Fibroblast of the aortic adventitia (primary cell): Measurements from ENCODE around the gene ELAVL1. TPM values are rescaled to one million over a fixed set of nuclear protein-coding genes. Genes with fewer than 3 reads are reported as not detected.

Experiments
- DNase-seq: peaks from one replicate; pipeline ENCODE4 v3.0.0-alpha.2; 2010; ENCODE audit warnings: low read depth
- H3K4me3 ChIP-seq: 2 replicates; pipeline ENCODE4 v1.5.1; 2011; ENCODE audit warnings: low read depth, mild to moderate bottlenecking, control low read depth, low read length, moderate library complexity
- total RNA-seq: library from RNA; depleted of rRNA; stranded (reverse); fragments of >200 nt; gene quantifications from 2 replicates; pipeline ENCODE4 v1.2.3, GENCODE V29; 2012; ENCODE audit warnings: low replicate concordance
- TF ChIP-seq, protein P1 (sequence below): IDR thresholded peaks from 2 replicates; pipeline ENCODE4 v1.5.1; 2011; ENCODE audit warnings: mild to moderate bottlenecking, low read length, control low read depth, inconsistent platforms; ENCODE audit not compliant: insufficient read depth

ELAVL1 gene
- total RNA-seq, result 5.8 and 34.1 TPM in 2 replicates

- TF ChIP-seq, protein P1, sequence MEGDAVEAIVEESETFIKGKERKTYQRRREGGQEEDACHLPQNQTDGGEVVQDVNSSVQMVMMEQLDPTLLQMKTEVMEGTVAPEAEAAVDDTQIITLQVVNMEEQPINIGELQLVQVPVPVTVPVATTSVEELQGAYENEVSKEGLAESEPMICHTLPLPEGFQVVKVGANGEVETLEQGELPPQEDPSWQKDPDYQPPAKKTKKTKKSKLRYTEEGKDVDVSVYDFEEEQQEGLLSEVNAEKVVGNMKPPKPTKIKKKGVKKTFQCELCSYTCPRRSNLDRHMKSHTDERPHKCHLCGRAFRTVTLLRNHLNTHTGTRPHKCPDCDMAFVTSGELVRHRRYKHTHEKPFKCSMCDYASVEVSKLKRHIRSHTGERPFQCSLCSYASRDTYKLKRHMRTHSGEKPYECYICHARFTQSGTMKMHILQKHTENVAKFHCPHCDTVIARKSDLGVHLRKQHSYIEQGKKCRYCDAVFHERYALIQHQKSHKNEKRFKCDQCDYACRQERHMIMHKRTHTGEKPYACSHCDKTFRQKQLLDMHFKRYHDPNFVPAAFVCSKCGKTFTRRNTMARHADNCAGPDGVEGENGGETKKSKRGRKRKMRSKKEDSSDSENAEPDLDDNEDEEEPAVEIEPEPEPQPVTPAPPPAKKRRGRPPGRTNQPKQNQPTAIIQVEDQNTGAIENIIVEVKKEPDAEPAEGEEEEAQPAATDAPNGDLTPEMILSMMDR, result no peak
- peak; percentile 81 for DNase-seq
Measured at GRCh38 chr19:8005534-8006256, at the start of gene ELAVL1. Gene ELAVL1 (minus strand): TSS chr19:8005641. CDS start chr19:7991815, 13,826 bp downstream.

GRCh38 chr19:8054169-8054568 is 48.7 kb upstream of the ELAVL1 start:
- TF ChIP-seq, protein P1, result no peak

More at GRCh38 chr19:8005534-8006256, at the start of gene ELAVL1:
- H3K4me3 ChIP-seq, result peak within 1 kb of the TSS; percentile 96

GRCh38 chr19:8052464-8052859 is 47.0 kb upstream of the ELAVL1 start, which contains the start of gene CCL25:
Gene CCL25 (plus strand): TSS chr19:8052760. CDS start chr19:8053050, 290 bp downstream.
- no peak within 1 kb of the TSS for H3K4me3 ChIP-seq
- TF ChIP-seq, protein P1, result no peak
- DNase-seq, result no peak

More at GRCh38 chr19:8054169-8054568, 48.7 kb upstream of the ELAVL1 start:
- H3K4me3 ChIP-seq, result no peak overlapping the region
- no peak for DNase-seq

DNA sequence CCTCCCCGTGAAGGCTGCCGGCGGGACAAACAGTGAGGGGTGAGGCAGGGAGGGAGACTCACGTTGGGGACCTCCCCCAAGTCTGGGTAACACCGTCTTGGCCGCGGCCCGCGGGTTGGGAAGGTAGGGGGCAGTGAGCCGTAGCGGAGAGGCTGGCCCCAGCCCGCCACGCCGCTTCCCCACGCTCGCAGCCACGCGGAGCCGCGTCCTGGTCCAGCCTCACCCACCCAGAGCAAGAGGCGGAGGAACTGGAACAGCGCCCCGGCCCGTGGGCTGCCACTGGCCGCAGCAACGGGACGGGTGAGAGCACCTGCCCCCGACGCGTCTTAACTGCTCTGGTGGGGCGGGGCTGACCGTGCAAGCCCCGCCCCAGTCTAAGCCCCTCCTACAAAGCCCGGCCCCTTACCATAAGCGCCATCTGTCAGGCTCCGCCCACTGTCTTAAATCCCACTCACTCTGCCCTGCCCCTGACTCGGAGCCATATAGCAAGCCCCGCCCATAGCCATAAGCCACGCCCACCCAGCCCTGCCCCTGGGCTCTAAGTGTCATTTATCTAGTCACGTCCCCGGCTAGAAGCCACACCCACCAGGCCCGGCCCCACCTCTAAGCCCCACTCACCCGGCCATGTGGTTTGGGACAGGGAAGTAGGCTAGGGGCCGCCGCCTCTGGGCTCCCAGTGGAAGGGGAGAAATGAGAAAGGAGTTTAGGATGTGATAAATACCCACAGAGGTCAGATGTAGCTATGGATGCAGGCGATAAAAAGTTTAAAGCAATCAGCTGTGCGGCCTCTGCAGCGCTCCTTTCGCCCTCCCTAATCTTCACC is 45.0 kb upstream of the ELAVL1 start:
- no peak overlapping the region for H3K4me3 ChIP-seq
- TF ChIP-seq, protein P1, result no peak
- DNase-seq, result peak; percentile 45

- DNase-seq, result no peak
- TF ChIP-seq, protein P1, result no peak
- no peak overlapping the region for H3K4me3 ChIP-seq
Measured at GRCh38 chr19:8046569-8047165, 41.2 kb upstream of the ELAVL1 start.

DNA sequence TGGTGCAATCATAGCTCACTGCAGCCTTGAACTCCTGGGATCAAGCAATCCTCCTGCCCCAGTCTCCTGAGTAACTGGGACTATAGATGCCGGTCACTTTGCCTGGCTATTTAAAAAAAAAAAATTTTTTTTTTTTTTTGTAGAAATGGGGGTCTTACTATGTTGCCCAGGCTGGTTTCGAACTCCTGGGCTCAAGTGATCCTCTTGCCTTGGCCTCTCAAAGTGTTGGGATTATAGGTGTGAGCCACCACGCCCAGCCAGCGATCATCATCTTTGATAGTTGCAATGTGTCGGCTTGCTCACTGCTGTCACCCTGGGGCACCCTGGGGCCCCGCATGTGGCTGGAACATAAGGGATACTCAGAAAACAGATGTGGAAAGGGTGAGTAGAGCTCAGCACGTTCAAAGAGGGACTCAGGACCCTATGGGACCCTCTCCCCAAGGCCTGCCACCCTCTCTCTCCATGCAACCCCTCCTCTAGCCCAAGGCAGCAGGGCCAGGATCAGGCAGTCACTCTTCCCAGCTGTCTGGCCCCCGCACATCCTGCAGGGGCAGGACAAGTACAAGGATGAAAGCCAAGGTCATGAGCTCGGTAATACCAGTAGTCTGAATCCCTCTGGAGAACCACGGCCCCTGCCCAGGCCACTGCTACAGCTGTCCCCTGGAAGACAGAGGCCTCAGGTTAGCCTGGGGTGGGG is 40.6 kb upstream of the ELAVL1 start:
- no peak overlapping the region for H3K4me3 ChIP-seq
- no peak for DNase-seq
- TF ChIP-seq, protein P1, result no peak
